D341Med (cell line): Measurements from ENCODE around the gene S100A12.
A peak's percentile ranks its signal among the peaks of the same experiment; 100 is the strongest.
"Not testable (repeated sequence)": the region's sequence is repeated elsewhere in the genome, so short reads cannot be mapped to it uniquely, and the experiment has no call there.

Experiments used
- DNase-seq: peaks from one replicate; pipeline ENCODE4 v3.0.0; 2012; ENCODE audit warnings: low spot score

Gene S100A12

GRCh38 chr1:153353226-153353947, 22.0 kb downstream of the S100A12 start:
- peak; percentile 77 for DNase-seq

DNA sequence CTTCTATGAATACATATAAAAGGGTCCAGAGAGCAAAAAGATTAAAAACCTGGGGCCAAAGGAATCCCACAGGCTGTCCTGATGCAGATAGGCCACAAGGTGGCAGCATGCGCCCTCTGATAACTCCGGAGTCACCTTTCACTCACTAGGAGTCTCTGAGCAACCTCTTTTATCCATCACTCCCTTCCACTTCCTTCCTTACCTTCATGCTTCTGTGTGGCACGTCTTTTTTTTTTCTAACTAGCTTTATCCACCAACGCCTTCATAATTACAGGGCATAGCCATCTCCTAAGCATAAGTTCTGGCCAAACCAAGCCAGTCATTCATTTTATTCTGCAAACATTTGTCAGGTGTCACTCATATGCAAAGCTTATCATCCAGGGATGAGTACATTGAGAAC, 22.9 kb downstream of the S100A12 start:
- peak; percentile 83 for DNase-seq

DNA sequence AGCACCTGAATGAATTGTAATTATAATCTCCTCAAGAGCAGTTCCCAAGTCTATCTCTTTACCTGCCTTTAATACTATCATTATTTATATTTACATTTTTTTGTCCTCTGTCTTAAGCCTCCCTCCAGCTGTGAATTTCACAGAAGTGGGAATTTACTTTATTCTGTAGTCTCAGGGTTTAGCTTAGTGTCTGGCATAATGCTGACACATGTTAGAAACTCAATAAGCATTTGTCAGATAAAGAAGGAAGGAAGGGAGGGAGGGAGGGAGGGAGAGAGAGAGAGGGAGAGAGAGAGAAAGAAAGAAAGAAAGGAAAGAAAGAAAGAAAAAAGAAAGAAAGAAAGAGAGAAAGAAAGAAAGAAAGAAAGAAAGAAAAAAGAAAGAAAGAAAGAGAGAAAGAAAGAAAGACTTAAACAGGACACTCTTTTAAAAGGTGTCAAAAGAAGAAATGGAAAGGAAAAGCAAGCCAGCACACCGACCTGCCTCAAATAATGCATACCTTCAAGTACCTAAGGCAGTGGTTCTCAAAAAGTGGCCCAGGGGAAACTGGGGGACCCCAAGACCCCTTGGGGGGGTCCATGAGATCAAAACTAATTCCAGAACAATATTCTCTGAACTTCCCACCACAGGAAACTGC, 25.0 kb downstream of the S100A12 start:
- peak; percentile 8 for DNase-seq

GRCh38 chr1:153349363-153350320, 25.8 kb downstream of the S100A12 start:
- DNase-seq, result peak; percentile 32

DNA sequence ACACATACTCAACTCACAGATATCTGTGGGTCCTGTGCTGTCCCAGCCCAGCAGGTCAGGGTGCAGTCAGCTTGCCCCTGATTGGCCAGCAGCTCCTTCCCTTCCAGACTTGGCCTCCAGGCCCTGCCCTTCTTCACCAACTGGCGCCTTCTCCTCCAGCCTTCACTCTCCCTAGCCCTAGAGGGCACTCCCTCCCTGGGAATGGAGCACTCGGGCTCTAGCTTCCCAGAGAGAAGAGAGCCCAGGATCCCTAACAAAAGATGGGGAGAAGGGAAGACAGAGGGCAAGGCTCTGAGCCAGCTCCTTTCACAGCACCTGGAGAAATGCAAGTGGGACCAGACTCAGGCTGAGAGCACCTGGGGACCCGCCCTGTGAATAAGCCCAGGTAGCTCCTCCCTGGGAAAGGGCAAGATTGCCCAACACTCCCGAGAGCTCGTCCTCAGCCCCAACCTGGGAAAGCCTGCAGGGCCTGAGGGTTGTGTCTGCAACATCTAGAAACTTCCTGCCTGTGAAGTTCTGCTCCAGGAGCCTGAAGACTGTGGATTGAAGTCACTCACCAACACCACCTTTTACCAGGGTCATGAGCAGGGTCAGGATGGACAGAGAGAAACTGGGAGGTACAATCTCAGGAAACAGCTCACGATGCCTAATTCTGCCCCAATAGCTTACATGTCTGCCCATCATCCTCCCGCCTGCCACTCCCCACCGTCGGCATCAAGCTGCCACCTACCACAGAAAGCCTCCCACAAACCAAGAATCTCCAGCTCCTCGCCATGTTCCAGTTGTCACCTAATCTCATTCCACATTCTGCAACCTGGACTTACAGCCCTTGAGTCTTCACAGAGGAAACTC, 26.7 kb downstream of the S100A12 start, which contains the start of gene PGLYRP4:
TSS of gene PGLYRP4 (minus strand) at position 331 of the 852 bp plus-strand sequence. CDS start 909 bp downstream, outside the sequence.
- peak; percentile 19 for DNase-seq

GRCh38 chr1:153347856-153348255, 27.6 kb downstream of the S100A12 start:
- peak; percentile 26 for DNase-seq

DNA sequence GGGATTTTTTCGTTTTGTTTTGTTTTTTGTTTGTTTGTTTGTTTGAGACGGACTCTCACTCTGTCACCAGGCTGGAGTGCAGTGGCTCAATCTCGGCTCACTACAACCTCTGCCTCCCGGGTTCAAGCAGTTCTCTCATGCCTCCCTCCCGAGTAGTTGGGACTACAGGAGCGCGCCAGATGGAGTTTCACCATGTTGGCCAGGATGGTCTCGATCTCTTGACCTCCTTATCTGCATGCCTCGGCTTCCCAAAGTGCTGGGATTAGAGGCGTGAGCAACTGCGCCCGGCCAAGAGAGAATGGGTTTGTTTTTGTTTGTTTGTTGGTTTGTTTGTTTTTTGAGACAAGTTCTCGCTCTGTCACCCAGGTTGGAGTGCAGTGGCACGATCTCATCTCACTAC, 28.4 kb downstream of the S100A12 start:
- DNase-seq, result not testable (repeated sequence)

DNA sequence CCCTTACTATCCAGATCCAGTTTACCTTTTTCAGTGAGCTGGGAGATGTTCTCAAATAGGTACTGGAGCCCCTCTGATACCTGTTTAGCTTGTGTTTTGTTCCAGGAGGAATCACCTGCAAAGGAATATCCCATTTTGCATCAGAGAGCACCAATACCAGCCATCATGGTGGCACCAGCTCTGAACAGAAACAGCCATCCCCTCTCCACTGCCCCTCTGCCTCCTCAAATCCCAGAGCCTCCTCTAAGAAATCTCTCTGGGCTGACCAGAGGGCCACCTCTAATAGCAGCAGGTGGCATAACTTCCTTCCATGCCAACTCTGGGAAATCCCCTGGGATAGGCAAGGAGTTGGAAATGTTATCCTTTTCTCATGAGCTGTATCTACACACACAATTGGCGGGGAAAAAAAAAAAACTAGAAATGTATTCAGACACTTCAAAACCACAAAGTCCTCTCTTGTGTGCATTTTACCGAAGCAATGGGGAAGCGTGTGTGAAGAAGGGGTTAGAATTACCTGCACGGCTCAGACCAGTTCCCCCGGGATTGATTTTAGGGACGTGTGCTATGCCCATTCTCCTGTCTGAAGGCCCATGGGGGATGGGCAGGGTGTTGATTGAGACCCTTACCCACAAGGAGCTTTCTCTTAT, 29.2 kb downstream of the S100A12 start:
- DNase-seq, result peak; percentile 13

GRCh38 chr1:153345187-153346076, 30.0 kb downstream of the S100A12 start:
- DNase-seq, result peak; percentile 17

DNA sequence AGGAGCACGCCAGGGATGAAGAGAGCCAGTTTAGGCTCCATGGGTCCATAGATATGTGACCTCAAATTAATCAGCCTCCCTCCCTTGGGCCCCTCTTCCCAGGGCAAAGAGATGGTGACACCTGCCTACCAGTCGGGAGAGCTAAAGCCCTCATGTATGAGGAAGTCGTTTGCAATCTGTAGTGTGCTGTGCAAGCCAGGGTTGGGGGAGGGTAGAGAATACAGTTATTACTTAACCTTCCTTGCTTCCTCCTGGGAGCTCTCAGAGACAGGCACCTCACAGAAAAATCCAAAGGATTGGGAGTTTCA, 30.7 kb downstream of the S100A12 start:
- no peak for DNase-seq

- no peak for DNase-seq
Measured at GRCh38 chr1:153343811-153344717, 31.4 kb downstream of the S100A12 start.

DNA sequence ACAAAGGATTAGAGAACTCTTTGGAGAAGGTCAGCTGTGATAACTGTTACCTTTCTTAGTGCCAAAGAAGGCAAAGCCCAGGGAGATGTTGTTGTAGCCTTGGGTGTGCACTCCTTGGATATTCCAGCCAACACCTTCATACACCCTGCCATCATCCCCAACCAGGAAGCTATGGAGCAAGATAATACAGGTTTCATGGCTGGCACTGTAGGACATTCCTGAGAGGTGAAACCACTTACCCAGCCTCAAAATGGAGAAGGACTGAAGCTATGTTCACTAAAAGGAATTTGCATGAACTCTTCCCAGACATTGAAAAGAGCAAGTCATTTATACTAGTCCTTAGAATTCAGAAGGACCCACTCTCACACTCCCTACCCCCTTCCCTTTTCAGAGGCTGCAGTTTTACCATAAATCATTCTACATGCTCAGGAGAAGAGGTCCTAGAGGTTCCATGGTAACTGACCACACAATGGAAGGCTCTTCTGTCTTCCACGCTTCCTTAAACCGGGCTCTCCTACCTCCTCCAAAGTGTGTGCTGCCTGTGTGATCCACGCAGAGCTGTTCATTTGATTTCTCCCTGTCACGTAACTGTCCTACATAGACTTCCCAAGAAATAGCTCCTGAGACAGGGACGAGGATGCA, 32.3 kb downstream of the S100A12 start:
- no peak for DNase-seq

DNA sequence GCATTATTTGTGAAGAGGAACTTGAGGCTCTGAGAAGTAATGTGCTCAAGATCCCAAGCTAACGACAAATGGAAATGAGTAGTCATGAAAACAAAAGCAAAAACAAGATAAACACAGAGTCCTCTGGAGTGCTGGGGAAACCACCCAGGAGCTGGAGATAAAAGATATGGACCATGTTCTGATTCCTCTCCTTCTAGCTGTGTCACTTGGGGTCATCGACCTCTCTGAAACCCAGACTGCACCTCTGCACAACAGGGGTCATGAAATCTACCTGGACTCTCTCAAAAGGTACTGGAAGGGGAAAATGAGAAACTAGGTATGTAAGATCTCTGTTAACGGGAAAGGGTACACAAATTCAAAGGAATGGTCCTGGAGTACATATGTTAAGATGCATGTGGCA, 33.2 kb downstream of the S100A12 start:
- no peak for DNase-seq

DNA sequence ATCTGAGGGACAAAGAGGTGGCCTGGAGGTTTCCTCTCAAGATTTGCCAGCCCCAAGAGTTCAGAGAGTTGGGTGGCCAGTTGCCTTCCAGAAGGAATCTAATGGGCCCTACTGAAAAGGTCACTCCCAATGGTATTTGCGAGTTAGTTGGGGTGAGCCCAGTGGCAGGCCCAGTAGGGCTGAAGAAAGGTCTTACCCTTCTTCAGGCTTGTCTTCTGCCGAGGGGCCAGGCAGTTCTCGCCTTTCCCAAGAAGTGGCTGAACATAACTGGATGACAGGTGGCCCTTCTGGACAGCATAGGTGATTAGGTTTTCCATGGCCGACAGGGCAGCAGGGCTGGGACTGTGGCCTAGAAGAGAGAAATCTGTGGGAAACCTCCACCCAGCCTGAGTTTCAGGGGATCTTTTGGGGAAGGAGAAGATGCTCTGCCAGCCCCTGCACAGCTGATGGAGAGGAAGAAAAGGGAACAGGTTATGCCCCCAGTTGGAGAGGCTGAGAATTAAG, 33.9 kb downstream of the S100A12 start:
- no peak for DNase-seq

DNA sequence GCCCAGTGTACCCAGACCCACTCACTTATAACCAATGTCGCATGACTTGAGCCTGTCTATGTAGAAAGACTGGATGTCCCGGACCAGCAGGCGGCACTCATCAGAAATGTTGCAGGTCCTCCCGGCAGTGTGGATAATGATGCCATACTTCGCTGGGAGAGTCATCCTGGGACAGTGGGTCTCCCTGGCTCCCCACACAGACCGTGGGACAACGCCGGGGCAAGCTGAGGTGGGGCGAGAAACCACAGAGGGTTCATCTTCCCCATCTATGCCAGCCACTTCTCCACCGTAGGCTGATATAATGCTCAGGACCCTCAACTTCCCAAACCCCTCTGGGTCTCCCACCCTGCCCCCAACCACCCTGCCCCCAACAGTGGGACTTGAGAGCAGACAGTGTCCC, 35.1 kb downstream of the S100A12 start:
- DNase-seq, result no peak

DNA sequence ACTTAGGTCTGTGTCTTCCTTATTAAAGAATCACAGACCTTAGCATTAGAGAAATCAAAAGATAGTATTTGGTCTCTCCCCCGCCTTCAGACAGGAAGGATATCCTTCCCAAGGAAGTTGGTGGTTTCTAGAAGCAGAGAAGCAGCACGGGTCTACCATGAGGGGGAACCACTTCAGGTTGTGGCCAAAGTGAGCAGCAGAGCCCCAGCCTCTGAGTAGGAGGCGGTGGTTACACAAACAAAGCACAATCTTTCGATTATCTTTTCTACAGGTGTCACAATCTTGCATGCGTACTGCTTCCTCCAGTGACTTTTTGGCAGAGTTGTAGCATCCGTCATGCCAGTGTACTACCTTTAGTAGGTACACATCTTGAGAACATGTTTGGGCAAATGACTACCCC, 35.6 kb downstream of the S100A12 start:
- no peak for DNase-seq

DNA sequence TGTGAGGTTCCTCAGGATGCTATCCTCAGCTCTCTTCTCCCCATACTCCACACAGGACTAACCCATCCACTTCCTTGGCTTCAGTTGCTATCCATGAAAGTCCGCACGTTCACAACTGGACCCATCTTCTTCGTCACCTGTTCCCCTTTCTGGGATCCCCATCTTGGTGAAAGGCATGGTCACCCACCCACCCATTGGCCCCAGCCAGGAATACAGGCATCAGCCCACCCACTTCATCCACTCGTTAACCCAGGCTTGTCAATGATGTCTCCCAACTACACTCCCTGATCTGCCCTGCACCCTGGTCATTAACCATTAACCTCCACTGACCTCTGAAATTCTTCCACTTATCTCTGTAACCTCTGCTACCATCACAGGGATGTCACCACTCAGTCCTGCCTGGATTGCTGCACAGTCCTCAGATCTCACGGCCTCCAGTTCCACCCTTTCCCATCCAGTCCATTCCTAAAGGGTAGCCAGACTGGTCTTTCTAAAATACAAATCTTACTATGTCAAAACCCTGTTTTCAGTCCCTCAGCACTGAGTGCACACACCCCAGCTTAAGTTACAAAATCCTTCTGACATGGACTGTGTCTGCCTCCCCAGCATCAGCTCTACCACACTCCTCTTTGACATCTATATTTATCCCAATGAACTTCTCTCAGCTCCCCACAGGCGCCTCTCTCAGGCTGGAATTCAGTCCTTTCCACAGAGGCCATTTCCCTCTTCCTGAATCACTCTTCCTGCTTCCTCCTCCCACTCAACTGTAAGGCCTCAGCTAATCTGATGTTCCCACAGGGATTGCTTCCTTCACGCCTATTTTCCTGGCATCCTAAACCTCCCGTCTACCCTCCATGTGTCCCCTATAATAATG, 37.2 kb downstream of the S100A12 start:
- DNase-seq, result no peak
